Nephron (organoid): Measurements from ENCODE around the gene C6orf62.
"Not testable (repeated sequence)": the region's sequence is repeated elsewhere in the genome, so short reads cannot be mapped to it uniquely, and the experiment has no call there.

Source experiments
- H3K27ac Mint-ChIP-seq, 3 experiments: 2 replicates each; pipeline ENCODE4 v1.8.0; 2020; ENCODE audit warnings: mixed read lengths in 3 of 3, mild to moderate bottlenecking in 2 of 3, moderate library complexity in 1 of 3
- H3K27me3 Mint-ChIP-seq: 2 replicates; pipeline ENCODE4 v1.8.0; 2021; ENCODE audit warnings: low read depth, mild to moderate bottlenecking, moderate library complexity, mixed read lengths
- H3K36me3 Mint-ChIP-seq: 2 replicates; pipeline ENCODE4 v1.8.0; 2020; ENCODE audit warnings: low read depth, mixed read lengths
- H3K4me1 Mint-ChIP-seq: 2 replicates; pipeline ENCODE4 v1.8.0; 2020; ENCODE audit warnings: mixed read lengths
- H3K4me3 Mint-ChIP-seq, 3 experiments: 2 replicates each; pipeline ENCODE4 v1.8.0; 2020; ENCODE audit warnings: mild to moderate bottlenecking in 3 of 3, mixed read lengths in 3 of 3, moderate library complexity in 2 of 3
- H3K9me3 Mint-ChIP-seq: 2 replicates; pipeline ENCODE4 v1.8.0; 2020; ENCODE audit warnings: mixed read lengths
- TF ChIP-seq, protein P1 (sequence below), 3 experiments: fragments of 200-600 bp; sonication (generic); IDR thresholded peaks; one replicate each; pipeline ENCODE4 v1.5.0; 2021; ENCODE audit warnings: antibody characterized with exemption in 3 of 3; ENCODE audit not compliant: unreplicated experiment in 3 of 3

C6orf62 gene

DNA sequence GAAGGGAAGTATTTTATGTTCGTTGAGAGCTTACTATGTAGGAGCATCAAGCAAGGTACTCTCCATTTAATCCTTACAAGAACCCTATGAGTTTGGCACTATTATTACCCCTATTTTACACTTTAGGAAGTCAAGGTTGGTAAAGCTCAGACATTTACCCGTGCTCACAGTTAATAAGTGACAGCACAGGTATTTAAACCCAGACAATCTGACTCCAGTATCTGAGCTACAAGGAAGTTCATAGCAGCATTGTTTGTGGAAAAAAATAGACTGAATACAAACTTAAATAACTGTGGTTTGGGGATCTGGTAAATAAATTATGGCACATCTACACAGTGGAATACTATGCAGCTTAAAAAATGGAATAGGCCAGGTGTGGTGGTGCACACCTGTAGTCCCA, 34.6 kb upstream of the C6orf62 start:
- Mint-ChIP-seq H3K27ac (no peak overlapping the region), H3K9me3 (peaks cover 3% of the 10 kb centered on the region), H3K4me3 (no peak overlapping the region), H3K4me1 (no peaks in the 10 kb centered on the region), H3K27me3 (no peaks in the 10 kb centered on the region), H3K36me3 (no peaks in the 10 kb centered on the region)
- TF ChIP-seq, protein P1, sequence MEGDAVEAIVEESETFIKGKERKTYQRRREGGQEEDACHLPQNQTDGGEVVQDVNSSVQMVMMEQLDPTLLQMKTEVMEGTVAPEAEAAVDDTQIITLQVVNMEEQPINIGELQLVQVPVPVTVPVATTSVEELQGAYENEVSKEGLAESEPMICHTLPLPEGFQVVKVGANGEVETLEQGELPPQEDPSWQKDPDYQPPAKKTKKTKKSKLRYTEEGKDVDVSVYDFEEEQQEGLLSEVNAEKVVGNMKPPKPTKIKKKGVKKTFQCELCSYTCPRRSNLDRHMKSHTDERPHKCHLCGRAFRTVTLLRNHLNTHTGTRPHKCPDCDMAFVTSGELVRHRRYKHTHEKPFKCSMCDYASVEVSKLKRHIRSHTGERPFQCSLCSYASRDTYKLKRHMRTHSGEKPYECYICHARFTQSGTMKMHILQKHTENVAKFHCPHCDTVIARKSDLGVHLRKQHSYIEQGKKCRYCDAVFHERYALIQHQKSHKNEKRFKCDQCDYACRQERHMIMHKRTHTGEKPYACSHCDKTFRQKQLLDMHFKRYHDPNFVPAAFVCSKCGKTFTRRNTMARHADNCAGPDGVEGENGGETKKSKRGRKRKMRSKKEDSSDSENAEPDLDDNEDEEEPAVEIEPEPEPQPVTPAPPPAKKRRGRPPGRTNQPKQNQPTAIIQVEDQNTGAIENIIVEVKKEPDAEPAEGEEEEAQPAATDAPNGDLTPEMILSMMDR (IDR thresholded peaks at IDR 0.05; ENCODE audit: unreplicated experiment in 3 of 3), result no peak

DNA sequence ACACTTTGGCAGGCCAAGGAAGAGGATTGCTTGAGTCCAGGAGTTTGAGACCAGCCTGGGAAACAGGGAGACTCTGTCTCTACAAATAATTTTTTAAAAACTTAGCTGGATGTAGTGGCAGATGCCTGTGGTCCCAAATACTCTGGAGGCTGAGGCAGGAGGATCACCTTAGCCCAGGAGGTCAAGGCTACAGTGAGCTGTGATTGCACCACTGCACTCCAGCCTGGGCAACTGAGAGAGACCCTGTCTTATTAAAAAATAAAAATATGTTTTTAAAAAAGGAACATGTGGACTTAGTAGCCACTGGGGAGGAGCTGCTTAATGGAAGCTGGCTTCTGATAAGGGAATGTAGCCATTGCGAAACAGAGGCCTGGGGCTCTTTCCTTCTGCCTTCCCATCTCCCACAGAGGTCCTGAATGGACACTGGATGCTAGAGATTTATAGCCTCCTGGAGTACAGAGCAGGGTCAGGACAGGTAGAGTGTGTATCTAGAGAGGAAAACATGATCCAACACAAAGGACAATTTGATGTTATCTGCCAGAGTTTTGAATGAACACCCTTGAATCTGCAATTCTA, 34.1 kb upstream of the C6orf62 start:
- H3K9me3 Mint-ChIP-seq, result peaks cover 3% of the 10 kb centered on the region
- H3K4me1 Mint-ChIP-seq, result no peaks in the 10 kb centered on the region
- no peak overlapping the region for H3K4me3 Mint-ChIP-seq
- TF ChIP-seq, protein P1 (IDR thresholded peaks at IDR 0.05; ENCODE audit: unreplicated experiment in 3 of 3), result no peak
- H3K27me3 Mint-ChIP-seq, result no peaks in the 10 kb centered on the region
- no peaks in the 10 kb centered on the region for H3K36me3 Mint-ChIP-seq
- no peak overlapping the region for H3K27ac Mint-ChIP-seq

DNA sequence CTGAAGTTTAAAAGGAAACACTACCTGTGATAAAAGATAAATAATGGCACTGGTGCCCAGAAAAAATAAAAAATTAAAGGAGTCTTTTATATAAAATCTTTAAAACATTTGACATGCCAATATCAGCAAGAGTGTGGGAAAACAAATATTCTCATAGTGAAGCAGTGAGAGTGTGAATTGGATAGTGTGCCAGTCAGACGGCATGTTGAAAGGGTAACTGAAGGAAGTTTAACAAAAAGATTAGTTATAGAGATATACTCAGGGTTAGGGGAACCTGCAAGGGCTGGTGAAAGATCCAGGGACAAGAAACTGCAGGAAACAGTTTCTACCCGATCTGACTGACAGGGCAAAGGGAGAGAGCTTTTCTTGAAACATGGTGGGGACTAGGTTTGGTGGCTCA, 33.5 kb upstream of the C6orf62 start:
- H3K27ac Mint-ChIP-seq, result no peak overlapping the region
- peaks cover 3% of the 10 kb centered on the region for H3K9me3 Mint-ChIP-seq
- no peaks in the 10 kb centered on the region for H3K4me1 Mint-ChIP-seq
- no peaks in the 10 kb centered on the region for H3K27me3 Mint-ChIP-seq
- no peak overlapping the region for H3K4me3 Mint-ChIP-seq
- TF ChIP-seq, protein P1 (IDR thresholded peaks at IDR 0.05; ENCODE audit: unreplicated experiment in 3 of 3), result no peak
- no peaks in the 10 kb centered on the region for H3K36me3 Mint-ChIP-seq

DNA sequence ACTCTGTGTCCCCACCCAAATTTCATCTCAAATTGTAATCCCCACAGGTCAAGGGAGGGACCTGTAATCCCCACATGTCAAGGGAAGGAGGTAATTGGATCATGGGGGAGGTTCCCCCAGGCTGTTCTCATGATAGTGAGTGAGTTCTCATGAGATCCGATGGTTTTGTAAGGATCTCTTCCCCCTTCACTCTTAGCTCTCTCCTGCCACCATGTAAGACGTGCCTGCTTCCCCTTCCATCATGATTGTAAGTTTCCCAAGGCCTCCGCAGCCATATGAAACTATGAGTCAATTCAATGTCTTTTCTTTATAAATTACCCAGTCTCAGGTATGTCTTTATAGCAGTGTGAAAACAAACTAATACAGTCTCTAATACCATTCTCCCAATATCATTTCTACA, 31.9 kb upstream of the C6orf62 start:
- not testable (repeated sequence) for H3K27ac Mint-ChIP-seq, H3K36me3 Mint-ChIP-seq, H3K9me3 Mint-ChIP-seq, H3K4me3 Mint-ChIP-seq, H3K27me3 Mint-ChIP-seq, H3K4me1 Mint-ChIP-seq

DNA sequence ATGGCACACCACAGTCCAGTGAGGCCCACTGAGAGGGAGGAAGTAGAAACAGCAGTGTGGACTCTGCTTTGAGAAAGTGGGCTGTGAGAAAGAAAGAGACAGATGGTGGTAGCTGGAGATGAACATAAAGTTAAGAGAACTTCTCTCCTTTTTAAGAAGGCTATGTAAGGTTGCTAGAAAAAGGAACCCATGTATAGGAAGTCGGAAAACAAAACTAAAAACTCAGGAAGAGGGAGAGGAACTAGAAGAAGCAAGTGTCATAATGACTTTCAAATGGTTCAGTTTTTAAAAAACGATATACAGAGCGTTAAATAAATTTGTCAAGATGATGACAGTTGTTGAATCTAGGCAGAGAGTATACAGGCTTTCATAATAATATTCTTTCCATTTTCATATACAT, 30.3 kb upstream of the C6orf62 start:
- H3K4me1 Mint-ChIP-seq, result no peaks in the 10 kb centered on the region
- peaks cover 2% of the 10 kb centered on the region for H3K9me3 Mint-ChIP-seq
- no peaks in the 10 kb centered on the region for H3K27me3 Mint-ChIP-seq

DNA sequence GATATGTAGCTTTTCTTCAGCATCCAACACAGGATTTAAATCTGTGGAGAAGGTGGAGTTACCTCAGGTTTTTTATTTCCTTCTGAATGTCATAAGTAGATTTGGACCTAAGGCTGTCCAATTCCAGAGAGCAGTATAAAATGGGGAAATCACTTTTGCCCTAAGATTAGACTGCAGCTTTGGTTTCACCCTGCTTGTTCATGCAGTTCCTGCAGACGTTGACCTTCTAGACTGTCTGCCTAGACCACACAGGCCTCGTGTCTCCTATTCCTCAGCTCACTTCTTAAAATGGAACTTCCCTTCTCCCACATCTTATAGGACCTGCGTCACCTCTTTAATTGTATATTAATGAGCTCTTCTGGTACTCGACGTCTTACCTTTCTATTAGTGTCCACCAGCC, 26.0 kb upstream of the C6orf62 start:
- no peaks in the 10 kb centered on the region for H3K36me3 Mint-ChIP-seq
- H3K27me3 Mint-ChIP-seq, result peaks cover 4% of the 10 kb centered on the region
- H3K27ac Mint-ChIP-seq, result no peak overlapping the region
- no peaks in the 10 kb centered on the region for H3K9me3 Mint-ChIP-seq
- TF ChIP-seq, protein P1 (IDR thresholded peaks at IDR 0.05; ENCODE audit: unreplicated experiment in 3 of 3), result no peak
- H3K4me1 Mint-ChIP-seq, result no peaks in the 10 kb centered on the region
- H3K4me3 Mint-ChIP-seq, result no peak overlapping the region

More for the DNA sequence above, 30.3 kb upstream of the C6orf62 start:
- Mint-ChIP-seq H3K36me3 (no peaks in the 10 kb centered on the region), H3K4me3 (no peak overlapping the region), H3K27ac (no peak overlapping the region)
- TF ChIP-seq, protein P1 (IDR thresholded peaks at IDR 0.05; ENCODE audit: unreplicated experiment in 3 of 3), result no peak
